HCT116 (cell line): ENCODE measurements around the gene SEC14L6. TPM values are rescaled to one million over a fixed set of nuclear protein-coding genes. Genes with fewer than 3 reads are reported as not detected.

Experiments
- ATAC-seq: fragments of 200-7000 bp; cut with Tn5 transposase; 2 replicates; pipeline ENCODE4 v1.9.1; 2020; ENCODE audit warnings: mild to moderate bottlenecking, moderate library complexity
- BruUV-seq: library from RNA; stranded (reverse); fragments of 400-500 nt; replicated peaks from 2 replicates; lab custom pipeline; 2021; lab: Mats Ljungman, UMichigan
- CTCF ChIA-PET: fragments of 300-600 bp; sonication (Branson Sonifier 250); formaldehyde crosslinking; loops from one replicate; lab custom pipeline; 2021; ENCODE audit warnings: antibody characterized with exemption; lab: Charles Lee
- POLR2A ChIA-PET: fragments of 300-600, 350-600 bp; sonication (Branson Sonifier 250); formaldehyde crosslinking; loops from one replicate; lab custom pipeline; 2021; ENCODE audit warnings: antibody characterized with exemption; lab: Charles Lee
- RAD21 ChIA-PET, 2 experiments: fragments of 300-600 bp; sonication (Branson Sonifier 250); formaldehyde crosslinking; loops; one replicate each; lab custom pipeline; 2023; ENCODE audit warnings: low total read pairs in 2 of 2; ENCODE audit not compliant: uncharacterized antibody in 2 of 2, unreplicated experiment in 2 of 2, low non-redundant PET in 1 of 2; lab: Charles Lee
- DNase-seq: peaks from one replicate; pipeline ENCODE4 v3.0.0-alpha.2; 2010; ENCODE audit warnings: low read depth, low spot score
- H2AFZ ChIP-seq: fragments of 200-600 bp; shearing (Covaris generic), sonication (generic); 2 replicates; pipeline ENCODE4 v1.6.1; 2017; ENCODE audit warnings: low read depth, mixed run types, mixed read lengths, antibody characterized with exemption, low read length; ENCODE audit not compliant: poor library complexity, severe bottlenecking
- H3K27ac ChIP-seq: 2 replicates; pipeline ENCODE4 v1.5.1; 2012; ENCODE audit warnings: low read depth, low read length
- H3K27me3 ChIP-seq: fragments of 200-600 bp; sonication (generic); 2 replicates; pipeline ENCODE4 v1.6.1; 2016; ENCODE audit warnings: mixed run types, low read length, mixed read lengths; ENCODE audit not compliant: insufficient read depth
- H3K36me3 ChIP-seq, 2 experiments: fragments of 200-500 bp in 1 of 2; fragments of 200-600 bp in 1 of 2; sonication (Bioruptor generic) in 1 of 2; sonication (generic) in 1 of 2; 2 replicates each; pipeline versions ENCODE4 v1.5.1 to v1.6.1; 2014 to 2016; ENCODE audit warnings: low read length in 2 of 2, inconsistent platforms in 1 of 2, mixed read lengths in 1 of 2, mixed run types in 1 of 2; ENCODE audit not compliant: insufficient read depth in 2 of 2, control insufficient read depth in 1 of 2
- H3K4me1 ChIP-seq, 2 experiments: fragments of 200-600 bp in 1 of 2; sonication (generic) in 1 of 2; 2 replicates each; pipeline versions ENCODE4 v1.5.1 to v1.6.1; 2012 to 2017; ENCODE audit warnings: low read length in 2 of 2, inconsistent platforms in 1 of 2, mild to moderate bottlenecking in 1 of 2, mixed read lengths in 1 of 2, mixed run types in 1 of 2, moderate library complexity in 1 of 2; ENCODE audit not compliant: insufficient read depth in 2 of 2, control insufficient read depth in 1 of 2
- H3K4me2 ChIP-seq: fragments of 200-600 bp; sonication (generic); 2 replicates; pipeline ENCODE4 v1.6.1; 2017; ENCODE audit warnings: mixed run types, low read length, mixed read lengths
- H3K4me3 ChIP-seq, 2 experiments: fragments of 200-600 bp in 1 of 2; sonication (generic) in 1 of 2; replicated peaks in 1 of 2; 2 replicates each; pipeline ENCODE4 v1.5.1; 2011 to 2016; ENCODE audit warnings: low read length in 2 of 2, control low read depth in 1 of 2, low read depth in 1 of 2, mild to moderate bottlenecking in 1 of 2, mixed read lengths in 1 of 2, mixed run types in 1 of 2
- H3K79me2 ChIP-seq: fragments of 200-600 bp; sonication (generic); 2 replicates; pipeline ENCODE4 v1.6.1; 2017; ENCODE audit warnings: mild to moderate bottlenecking, mixed run types, low read length, moderate library complexity, mixed read lengths; ENCODE audit not compliant: insufficient read depth
- H3K9ac ChIP-seq: fragments of 200-600 bp; sonication (generic); 2 replicates; pipeline ENCODE4 v1.6.1; 2016; ENCODE audit warnings: low read length, mixed read lengths
- H3K9me2 ChIP-seq: fragments of 200-600 bp; sonication (generic), shearing (Covaris generic); 2 replicates; pipeline ENCODE4 v1.6.1; 2017; ENCODE audit warnings: mixed run types, mild to moderate bottlenecking, moderate library complexity; ENCODE audit not compliant: insufficient read depth
- H3K9me3 ChIP-seq, 2 experiments: fragments of 200-500 bp in 1 of 2; fragments of 200-600 bp in 1 of 2; sonication (Bioruptor generic) in 1 of 2; sonication (generic) in 1 of 2; 2 replicates each; pipeline ENCODE4 v1.6.1; 2014 to 2017; ENCODE audit warnings: low read length in 2 of 2, mixed read lengths in 2 of 2, inconsistent platforms in 1 of 2, low read depth in 1 of 2, mild to moderate bottlenecking in 1 of 2, mixed run types in 1 of 2, moderate library complexity in 1 of 2; ENCODE audit not compliant: control insufficient read depth in 1 of 2, insufficient read depth in 1 of 2
- H4K20me1 ChIP-seq: fragments of 200-600 bp; sonication (generic), shearing (Covaris generic); 2 replicates; pipeline ENCODE4 v1.6.1; 2017; ENCODE audit warnings: mixed run types, mild to moderate bottlenecking, moderate library complexity; ENCODE audit not compliant: insufficient read depth
- CBX3 ChIP-seq: IDR thresholded peaks from 2 replicates; pipeline ENCODE4 v1.6.1; 2012; ENCODE audit warnings: low read depth
- FOSL1 ChIP-seq: IDR thresholded peaks from 2 replicates; pipeline ENCODE4 v1.6.1; 2012; ENCODE audit warnings: low read depth
- POLR2A ChIP-seq: IDR thresholded peaks from 2 replicates; pipeline ENCODE4 v1.7.0; 2011; ENCODE audit warnings: borderline replicate concordance; ENCODE audit not compliant: insufficient read depth, insufficient read length; ENCODE audit errors: extremely low read depth
- intact Hi-C: fragments of 100-400 bp; cut with micrococcal nuclease; formaldehyde crosslinking; loops from 2 replicates; pipeline ENCODE4 v1.10.0; 2022
- total RNA-seq: library from RNA; stranded (reverse); gene quantifications from one replicate; pipeline ENCODE4 v1.2.1, GENCODE V29; 2021; ENCODE audit not compliant: unreplicated experiment

Gene SEC14L6
- total RNA-seq, 1 experiment from 2014 or later, result not detected

DNA sequence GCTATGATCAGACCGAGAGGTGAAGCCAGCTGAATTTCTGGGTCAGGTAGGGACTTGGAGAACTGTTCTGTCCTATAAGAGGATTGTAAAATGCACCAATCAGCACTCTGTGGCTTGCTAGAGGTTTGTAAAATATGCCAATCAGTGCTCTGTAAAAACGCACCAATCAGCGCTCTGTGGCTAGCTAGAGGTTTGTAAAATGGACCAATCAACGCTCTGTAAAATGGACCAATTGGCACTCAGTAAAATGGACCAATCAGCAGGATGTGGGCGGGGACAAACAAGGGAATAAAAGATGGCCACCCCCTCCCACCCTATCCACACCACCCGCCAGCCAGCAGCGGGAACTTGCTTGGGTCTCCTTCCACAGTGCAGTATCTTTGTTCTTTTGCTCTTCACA, 34.6 kb downstream of the SEC14L6 start:
- POLR2A ChIA-PET, result no interaction called here
- H3K9me3 ChIP-seq, result peaks cover 3 to 4% of the 10 kb centered on the region in 2 experiments; a peak in 2 of 4 replicates
- H3K27me3 ChIP-seq, result no peaks in the 10 kb centered on the region
- BruUV-seq, result no TSS peak
- RAD21 ChIA-PET, result no interaction called here
- no peak for DNase-seq
- no peak overlapping the region for H3K27ac ChIP-seq
- no peak overlapping the region for H3K4me2 ChIP-seq
- no peak overlapping the region for H3K9ac ChIP-seq
- 0 out of 2 replicates have a peak, but pooled peaks have one; percentile 22 for ATAC-seq
- intact Hi-C loops, result no loop called here
- no peak overlapping the region for H3K4me3 ChIP-seq
- TF ChIP-seq CBX3, result no peak
- TF ChIP-seq, all 23 proteins: peak for 0
- no peaks in the 10 kb centered on the region for H4K20me1 ChIP-seq
- no peak overlapping the region for H2AFZ ChIP-seq
- no peaks in the 10 kb centered on the region for H3K79me2 ChIP-seq
- H3K36me3 ChIP-seq, result no peaks in the 10 kb centered on the region
- H3K4me1 ChIP-seq, result peaks cover 0 to 2% of the 10 kb centered on the region in 2 experiments; a peak in 2 of 4 replicates
- H3K9me2 ChIP-seq, result no peaks in the 10 kb centered on the region
- CTCF ChIA-PET, result interaction anchor here (0.9 kb wide), 1 partner anchor 27 kb away, joined by 4 read pairs; no protein-coding TSS in a partner anchor

DNA sequence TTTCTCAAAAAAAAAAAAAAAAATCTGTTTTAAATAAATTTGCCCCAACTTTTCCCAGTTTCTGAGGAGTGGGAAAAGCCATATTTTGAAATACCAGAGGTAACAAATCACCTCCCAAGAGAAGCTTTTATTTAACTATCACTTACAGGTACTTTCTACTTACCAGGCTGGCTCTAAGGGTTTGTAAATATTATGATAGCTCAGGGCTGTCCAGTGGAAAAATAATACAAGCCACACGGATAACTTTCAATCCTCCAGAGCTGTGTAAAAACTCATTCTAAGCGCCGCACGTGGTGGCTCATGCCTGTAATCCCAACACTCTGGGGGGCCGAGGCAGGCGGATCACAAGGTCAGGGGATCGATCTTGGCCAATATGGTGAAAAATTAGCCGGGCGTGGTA, 35.4 kb downstream of the SEC14L6 start:
- Histone ChIP-seq H3K4me3 (no peak overlapping the region), H3K27ac (no peak overlapping the region), H3K27me3 (no peaks in the 10 kb centered on the region), H3K4me1 (peaks cover 6 to 9% of the 10 kb centered on the region in 2 experiments), H2AFZ (no peak overlapping the region), H3K36me3 (no peaks in the 10 kb centered on the region), H3K9me2 (no peaks in the 10 kb centered on the region), H3K9me3 (peaks cover 3 to 4% of the 10 kb centered on the region in 2 experiments; a peak in 2 of 4 replicates), H3K4me2 (no peak overlapping the region), H3K9ac (no peak overlapping the region), H3K79me2 (no peaks in the 10 kb centered on the region), H4K20me1 (no peaks in the 10 kb centered on the region)
- POLR2A ChIA-PET, result no interaction called here
- intact Hi-C loops, result no loop called here
- ATAC-seq (no peak), DNase-seq (no peak)
- CTCF ChIA-PET, result interaction anchor here (0.9 kb wide), 1 partner anchor 27 kb away, joined by 4 read pairs; no protein-coding TSS in a partner anchor
- BruUV-seq, result no TSS peak
- RAD21 ChIA-PET, result no interaction called here
- TF ChIP-seq FOSL1 (no peak), POLR2A (no peak)
